ENCODE measurements around the gene LSG1. TPM values are rescaled to one million over a fixed set of nuclear protein-coding genes. Genes with fewer than 3 reads are reported as not detected.

Gene LSG1
- total and polyA plus RNA-seq, 9 of the 15 experiments (the other 6 are each of a cell fraction or from before 2014, with no cell fraction given) = 14.9 to 73.7 (median 46.7) TPM

- TF ChIP-seq ZNF561 (CRISPR knock-in tag; conservative IDR thresholded peaks at IDR 0.05) (no peak), PTRF (tag; IDR thresholded peaks at IDR 0.05) (no peak), ZNF830 (CRISPR knock-in tag; IDR thresholded peaks at IDR 0.05) (no peak), DMBX1 (CRISPR knock-in tag; IDR thresholded peaks at IDR 0.05; ENCODE audit: borderline replicate concordance) (no peak), ARHGAP35 (IDR thresholded peaks at IDR 0.05; ENCODE audit: partially characterized antibody) (no peak), ZKSCAN3 (CRISPR knock-in tag; IDR thresholded peaks at IDR 0.05) (no peak), ZZZ3 (IDR thresholded peaks at IDR 0.05) (no peak), HOMEZ (CRISPR knock-in tag; IDR thresholded peaks at IDR 0.05) (no peak), HSF4 (CRISPR knock-in tag; IDR thresholded peaks at IDR 0.05; ENCODE audit: borderline replicate concordance) (no peak)
Measured at GRCh38 chr3:194715022-194715800, 43.2 kb upstream of the LSG1 start (continued).

- Histone ChIP-seq H3K4me2 (ENCODE audit: insufficient read depth, low read length) (no peak overlapping the region), H3K36me3 (ENCODE audit: control insufficient read depth, insufficient read depth, low read length) (no peaks in the 10 kb centered on the region), H2AFZ (ENCODE audit: low read depth, low read length) (no peak overlapping the region), H3K27ac (ENCODE audit: extremely low read depth, low read depth, low read length) (no peak overlapping the region), H3K9ac (ENCODE audit: insufficient read depth in 1 of 2, low read depth in 2 of 2, low read length in 2 of 2) (no peak overlapping the region), H3K4me1 (replicated peaks in 1 of 2; ENCODE audit: control insufficient read depth in 2 of 2, insufficient read depth in 2 of 2, low read length in 2 of 2) (no peaks in the 10 kb centered on the region), H3K9me1 (ENCODE audit: control insufficient read depth, insufficient read depth, low read length) (no peaks in the 10 kb centered on the region), H3K9me3 (replicated peaks; ENCODE audit: control insufficient read depth, insufficient read depth, low read depth, low read length) (no peaks in the 10 kb centered on the region), H3K79me2 (ENCODE audit: control insufficient read depth, insufficient read depth, low read length) (no peaks in the 10 kb centered on the region), H3K27me3 (ENCODE audit: control insufficient read depth in 2 of 2, insufficient read depth in 2 of 2, low read length in 2 of 2) (peaks cover 22 to 58% of the 10 kb centered on the region in 2 experiments; a peak in 4 of 5 replicates), H3K4me3 (no peak overlapping the region), H4K20me1 (replicated peaks; ENCODE audit: control insufficient read depth, insufficient read depth, low read length) (no peaks in the 10 kb centered on the region)
- BruUV-seq (replicated peaks) = no TSS peak
- intact Hi-C loops (cut with micrococcal nuclease) = no loop called here
- no peak for FAIRE-seq
- WGBS (ENCODE audit: insufficient coverage, low coverage, missing lambda C conversion rate) = under 1% methylated on average over 5 of the region's 6 CpGs
- TF ChIP-seq POLR2G (IDR thresholded peaks at IDR 0.05; ENCODE audit: low read depth, low read length) (no peak), BRF2 (IDR thresholded peaks at IDR 0.05; ENCODE audit: borderline replicate concordance, insufficient read depth, insufficient read length) (no peak), HMG20B (CRISPR knock-in tag; IDR thresholded peaks at IDR 0.05) (no peak)
- POLR2A ChIA-PET = interaction anchor here (0.7 to 1.3 kb wide), 2 partner anchors 11 to 13 kb away, joined by 4 read pairs; no protein-coding TSS in a partner anchor
- in situ Hi-C loops (cut with MboI) = no loop called here
- CTCF ChIA-PET (ENCODE audit: low intra/inter-chr PET ratio) = no interaction called here
- DNase-seq (ENCODE audit: extremely low read depth in 1 of 4, low spot score in 3 of 4) = no peak
- peak; percentile 31; the same call in 2 of the 3 replicates for ATAC-seq
Measured at GRCh38 chr3:194714564-194714963, 42.6 kb upstream of the LSG1 start.

Data from K562 (cell line).